ENCODE measurements around the gene BANF2.
"Not testable (repeated sequence)": the region's sequence is repeated elsewhere in the genome, so short reads cannot be mapped to it uniquely, and the experiment has no call there.

The BANF2 gene

GRCh38 chr20:17768271-17768670 is 68.5 kb downstream of the BANF2 start:
- Histone ChIP-seq H3K36me3 (ENCODE audit: control insufficient read depth in 4 of 4, insufficient read depth in 4 of 4, low read length in 3 of 4) (no peaks in the 10 kb centered on the region), H3K27me3 (replicated peaks in 2 of 5; ENCODE audit: control insufficient read depth in 4 of 5, insufficient read depth in 5 of 5, low read length in 4 of 5) (no peaks in the 10 kb centered on the region), H3K27ac (ENCODE audit: insufficient read depth in 1 of 2, low read depth in 1 of 2, low read length in 2 of 2, poor library complexity in 1 of 2, severe bottlenecking in 2 of 2) (no peak overlapping the region), H3K4me3 (ENCODE audit: control insufficient read depth in 1 of 7, extremely low read depth in 1 of 7, insufficient read depth in 4 of 7, low read depth in 2 of 7, low read length in 6 of 7) (no peak overlapping the region), H3K4me1 (ENCODE audit: control extremely low read depth in 1 of 4, control insufficient read depth in 4 of 4, insufficient read depth in 4 of 4, low read length in 3 of 4) (peaks cover 0 to 7% (median 0%) of the 10 kb centered on the region in 4 experiments), H3K9me3 (ENCODE audit: control extremely low read depth in 1 of 5, control insufficient read depth in 4 of 5, insufficient read depth in 2 of 5, low read depth in 1 of 5, low read length in 4 of 5) (no peaks in the 10 kb centered on the region)
- 20% methylated on average over 1 of the region's 2 CpGs for WGBS (ENCODE audit: insufficient coverage)
- peak; percentile 29 to 68 (median 65) for DNase-seq
- POLR2A ChIA-PET: no interaction called here
- CTCF ChIA-PET: interaction anchor here (0.8 to 1.3 kb wide), 2 partner anchors 22 to 86 kb away, joined by 3 read pairs; no protein-coding TSS in a partner anchor

GRCh38 chr20:17769716-17770115 is 70.0 kb downstream of the BANF2 start:
- H3K27me3 ChIP-seq (replicated peaks in 2 of 5; ENCODE audit: control insufficient read depth in 4 of 5, insufficient read depth in 5 of 5, low read length in 4 of 5); DNase-seq; H3K27ac ChIP-seq (ENCODE audit: insufficient read depth in 1 of 2, low read depth in 1 of 2, low read length in 2 of 2, poor library complexity in 1 of 2, severe bottlenecking in 2 of 2); H3K4me1 ChIP-seq (ENCODE audit: control extremely low read depth in 1 of 4, control insufficient read depth in 4 of 4, insufficient read depth in 4 of 4, low read length in 3 of 4); H3K4me3 ChIP-seq (ENCODE audit: control insufficient read depth in 1 of 7, extremely low read depth in 1 of 7, insufficient read depth in 4 of 7, low read depth in 2 of 7, low read length in 6 of 7); H3K9me3 ChIP-seq (ENCODE audit: control extremely low read depth in 1 of 5, control insufficient read depth in 4 of 5, insufficient read depth in 2 of 5, low read depth in 1 of 5, low read length in 4 of 5); H3K36me3 ChIP-seq (ENCODE audit: control insufficient read depth in 4 of 4, insufficient read depth in 4 of 4, low read length in 3 of 4): not testable (repeated sequence)
- ChIA-PET POLR2A (interaction anchor here (0.7 kb wide), 1 partner anchor 14 kb away, joined by 9 read pairs; no protein-coding TSS in a partner anchor), CTCF (interaction anchor here (1.3 kb wide), 1 partner anchor 87 kb away, joined by 3 read pairs; no protein-coding TSS in a partner anchor)
- 94% methylated on average over 2 of the region's 8 CpGs for whole genome bisulfite sequencing (ENCODE audit: insufficient coverage)

- H3K36me3 ChIP-seq (ENCODE audit: control insufficient read depth in 4 of 4, insufficient read depth in 4 of 4, low read length in 3 of 4): no peaks in the 10 kb centered on the region
- no peak overlapping the region for H3K4me3 ChIP-seq (ENCODE audit: control insufficient read depth in 1 of 7, extremely low read depth in 1 of 7, insufficient read depth in 4 of 7, low read depth in 2 of 7, low read length in 6 of 7)
- WGBS (ENCODE audit: insufficient coverage): 97% methylated on average over 16 of the region's 19 CpGs
- ChIA-PET POLR2A (no interaction called here), CTCF (interaction anchor here (1.0 to 1.3 kb wide), 2 partner anchors 11 to 66 kb away, joined by 3 read pairs; no protein-coding TSS in a partner anchor)
- peaks cover 0 to 7% (median 0%) of the 10 kb centered on the region in 4 experiments for H3K4me1 ChIP-seq (ENCODE audit: control extremely low read depth in 1 of 4, control insufficient read depth in 4 of 4, insufficient read depth in 4 of 4, low read length in 3 of 4)
- no peak overlapping the region for H3K27ac ChIP-seq (ENCODE audit: insufficient read depth in 1 of 2, low read depth in 1 of 2, low read length in 2 of 2, poor library complexity in 1 of 2, severe bottlenecking in 2 of 2)
- DNase-seq: no peak
- no peaks in the 10 kb centered on the region for H3K9me3 ChIP-seq (ENCODE audit: control extremely low read depth in 1 of 5, control insufficient read depth in 4 of 5, insufficient read depth in 2 of 5, low read depth in 1 of 5, low read length in 4 of 5)
- no peaks in the 10 kb centered on the region for H3K27me3 ChIP-seq (replicated peaks in 2 of 5; ENCODE audit: control insufficient read depth in 4 of 5, insufficient read depth in 5 of 5, low read length in 4 of 5)
Observed at GRCh38 chr20:17771206-17772004, 71.6 kb downstream of the BANF2 start.

- DNase-seq: no peak
- ChIA-PET CTCF (interaction anchor here (1.0 to 1.3 kb wide), 2 partner anchors 12 to 66 kb away, joined by 3 read pairs; no protein-coding TSS in a partner anchor), POLR2A (no interaction called here)
- no peak overlapping the region for H3K27ac ChIP-seq (ENCODE audit: insufficient read depth in 1 of 2, low read depth in 1 of 2, low read length in 2 of 2, poor library complexity in 1 of 2, severe bottlenecking in 2 of 2)
- no peaks in the 10 kb centered on the region for H3K9me3 ChIP-seq (ENCODE audit: control extremely low read depth in 1 of 5, control insufficient read depth in 4 of 5, insufficient read depth in 2 of 5, low read depth in 1 of 5, low read length in 4 of 5)
- 86% methylated on average over 3 of the region's 3 CpGs for WGBS (ENCODE audit: insufficient coverage)
- peaks cover 0 to 7% (median 0%) of the 10 kb centered on the region in 4 experiments for H3K4me1 ChIP-seq (ENCODE audit: control extremely low read depth in 1 of 4, control insufficient read depth in 4 of 4, insufficient read depth in 4 of 4, low read length in 3 of 4)
- no peaks in the 10 kb centered on the region for H3K36me3 ChIP-seq (ENCODE audit: control insufficient read depth in 4 of 4, insufficient read depth in 4 of 4, low read length in 3 of 4)
- no peak overlapping the region for H3K4me3 ChIP-seq (ENCODE audit: control insufficient read depth in 1 of 7, extremely low read depth in 1 of 7, insufficient read depth in 4 of 7, low read depth in 2 of 7, low read length in 6 of 7)
- no peaks in the 10 kb centered on the region for H3K27me3 ChIP-seq (replicated peaks in 2 of 5; ENCODE audit: control insufficient read depth in 4 of 5, insufficient read depth in 5 of 5, low read length in 4 of 5)
Observed at GRCh38 chr20:17772005-17772343, 72.2 kb downstream of the BANF2 start.

GRCh38 chr20:17773619-17774018 is 73.9 kb downstream of the BANF2 start:
- H3K9me3 ChIP-seq (ENCODE audit: control extremely low read depth in 1 of 5, control insufficient read depth in 4 of 5, insufficient read depth in 2 of 5, low read depth in 1 of 5, low read length in 4 of 5): no peaks in the 10 kb centered on the region
- H3K4me3 ChIP-seq (ENCODE audit: control insufficient read depth in 1 of 7, extremely low read depth in 1 of 7, insufficient read depth in 4 of 7, low read depth in 2 of 7, low read length in 6 of 7): no peak overlapping the region
- H3K27ac ChIP-seq (ENCODE audit: insufficient read depth in 1 of 2, low read depth in 1 of 2, low read length in 2 of 2, poor library complexity in 1 of 2, severe bottlenecking in 2 of 2): no peak overlapping the region
- no peak for DNase-seq
- ChIA-PET CTCF (interaction anchor here (1.5 kb wide), 1 partner anchor 8 kb away, joined by 3 read pairs; no protein-coding TSS in a partner anchor), POLR2A (no interaction called here)
- WGBS (ENCODE audit: insufficient coverage): 100% methylated on average over 4 of the region's 6 CpGs
- H3K36me3 ChIP-seq (ENCODE audit: control insufficient read depth in 4 of 4, insufficient read depth in 4 of 4, low read length in 3 of 4): no peaks in the 10 kb centered on the region
- H3K27me3 ChIP-seq (replicated peaks in 2 of 5; ENCODE audit: control insufficient read depth in 4 of 5, insufficient read depth in 5 of 5, low read length in 4 of 5): no peaks in the 10 kb centered on the region
- H3K4me1 ChIP-seq (ENCODE audit: control extremely low read depth in 1 of 4, control insufficient read depth in 4 of 4, insufficient read depth in 4 of 4, low read length in 3 of 4): peaks cover 0 to 2% (median 0%) of the 10 kb centered on the region in 4 experiments

- Histone ChIP-seq H3K4me1 (ENCODE audit: control extremely low read depth in 1 of 4, control insufficient read depth in 4 of 4, insufficient read depth in 4 of 4, low read length in 3 of 4) (no peaks in the 10 kb centered on the region), H3K9me3 (ENCODE audit: control extremely low read depth in 1 of 5, control insufficient read depth in 4 of 5, insufficient read depth in 2 of 5, low read depth in 1 of 5, low read length in 4 of 5) (peaks cover 0 to 2% (median 0%) of the 10 kb centered on the region in 5 experiments), H3K27me3 (replicated peaks in 2 of 5; ENCODE audit: control insufficient read depth in 4 of 5, insufficient read depth in 5 of 5, low read length in 4 of 5) (no peaks in the 10 kb centered on the region), H3K27ac (ENCODE audit: insufficient read depth in 1 of 2, low read depth in 1 of 2, low read length in 2 of 2, poor library complexity in 1 of 2, severe bottlenecking in 2 of 2) (no peak overlapping the region), H3K4me3 (ENCODE audit: control insufficient read depth in 1 of 7, extremely low read depth in 1 of 7, insufficient read depth in 4 of 7, low read depth in 2 of 7, low read length in 6 of 7) (no peak overlapping the region), H3K36me3 (ENCODE audit: control insufficient read depth in 4 of 4, insufficient read depth in 4 of 4, low read length in 3 of 4) (no peaks in the 10 kb centered on the region)
- ChIA-PET CTCF (no interaction called here), POLR2A (no interaction called here)
- DNase-seq: no peak
- 94% methylated on average over 4 of the region's 5 CpGs for WGBS (ENCODE audit: insufficient coverage)
Observed at GRCh38 chr20:17775600-17775999, 75.8 kb downstream of the BANF2 start.

- no peak for DNase-seq
- Histone ChIP-seq H3K36me3 (ENCODE audit: control insufficient read depth in 4 of 4, insufficient read depth in 4 of 4, low read length in 3 of 4) (no peaks in the 10 kb centered on the region), H3K4me1 (ENCODE audit: control extremely low read depth in 1 of 4, control insufficient read depth in 4 of 4, insufficient read depth in 4 of 4, low read length in 3 of 4) (no peaks in the 10 kb centered on the region), H3K27ac (ENCODE audit: insufficient read depth in 1 of 2, low read depth in 1 of 2, low read length in 2 of 2, poor library complexity in 1 of 2, severe bottlenecking in 2 of 2) (no peak overlapping the region), H3K4me3 (ENCODE audit: control insufficient read depth in 1 of 7, extremely low read depth in 1 of 7, insufficient read depth in 4 of 7, low read depth in 2 of 7, low read length in 6 of 7) (no peak overlapping the region), H3K9me3 (ENCODE audit: control extremely low read depth in 1 of 5, control insufficient read depth in 4 of 5, insufficient read depth in 2 of 5, low read depth in 1 of 5, low read length in 4 of 5) (peaks cover 0 to 2% (median 0%) of the 10 kb centered on the region in 5 experiments), H3K27me3 (replicated peaks in 2 of 5; ENCODE audit: control insufficient read depth in 4 of 5, insufficient read depth in 5 of 5, low read length in 4 of 5) (no peaks in the 10 kb centered on the region)
- POLR2A ChIA-PET: no interaction called here
- CTCF ChIA-PET: no interaction called here
- 90% methylated on average over 1 of the region's 2 CpGs for WGBS (ENCODE audit: insufficient coverage)
Observed at GRCh38 chr20:17776551-17776950, 76.8 kb downstream of the BANF2 start.

Measured in common myeloid progenitor, CD34-positive (primary cell).